Ascending aorta (tissue), 2 donors: ENCODE measurements around the gene UCHL1. TPM values are rescaled to one million over a fixed set of nuclear protein-coding genes. Genes with fewer than 3 reads are reported as not detected.
"Not testable (repeated sequence)": the region's sequence is repeated elsewhere in the genome, so short reads cannot be mapped to it uniquely, and the experiment has no call there.

Experiments
- DNase-seq, 2 donors: peaks; one replicate each; pipeline ENCODE4 v3.0.0-alpha.2; 2019; ENCODE audit warnings: low spot score in 2 of 2
- H3K27ac ChIP-seq, 2 donors: fragments of 200-600 bp; sonication (generic); one replicate each; pipeline ENCODE4 v1.5.1; 2016 to 2017; ENCODE audit warnings: mild to moderate bottlenecking in 1 of 2
- H3K27me3 ChIP-seq: fragments of 200-600 bp; sonication (generic); one replicate; pipeline ENCODE4 v1.5.1; 2017
- H3K36me3 ChIP-seq, 2 donors: fragments of 200-600 bp; sonication (generic); one replicate each; pipeline ENCODE4 v1.5.1; 2016
- H3K4me1 ChIP-seq, 2 donors: fragments of 200-600 bp; sonication (generic); one replicate each; pipeline ENCODE4 v1.5.1; 2016 to 2017; ENCODE audit warnings: mild to moderate bottlenecking in 1 of 2
- H3K4me3 ChIP-seq, 2 donors: fragments of 200-600 bp; sonication (generic); one replicate each; pipeline ENCODE4 v1.5.1; 2016 to 2017; ENCODE audit warnings: mild to moderate bottlenecking in 1 of 2
- H3K9me3 ChIP-seq, 2 donors: fragments of 200-600 bp; sonication (generic); one replicate each; pipeline ENCODE4 v1.5.1; 2016
- CTCF ChIP-seq, 3 experiments: fragments of 200-600 bp in 2 of 3; fragments of 450-650 bp in 1 of 3; sonication (generic) in 2 of 3; IDR thresholded peaks; one replicate each; pipeline ENCODE4 v1.5.1; 2016 to 2019; ENCODE audit warnings: antibody characterized with exemption in 3 of 3, mild to moderate bottlenecking in 1 of 3, moderate library complexity in 1 of 3
- intact Hi-C: fragments of 100-400 bp; cut with DNase I; formaldehyde crosslinking; loops from one replicate; pipeline ENCODE4 v1.15.1; 2023
- total RNA-seq: library from RNA; depleted of rRNA; stranded (reverse); fragments of >200 nt; gene quantifications from one replicate; pipeline ENCODE4 v1.1.0, GENCODE V29; 2016

The UCHL1 gene
- total RNA-seq, 1 donor from 2014 or later: 119 TPM

- Histone ChIP-seq H3K4me3 (no peak overlapping the region), H3K4me1 (no peaks in the 10 kb centered on the region), H3K9me3 (no peaks in the 10 kb centered on the region), H3K36me3 (no peaks in the 10 kb centered on the region), H3K27ac (no peak overlapping the region), H3K27me3 (no peaks in the 10 kb centered on the region)
- DNase-seq: no peak
- no peak for TF ChIP-seq CTCF (IDR thresholded peaks at IDR 0.05)
- intact Hi-C loops: no loop called here
These were observed 7.5 kb downstream of the UCHL1 start for GRCh38 chr4:41264212-41264611.

GRCh38 chr4:41267997-41268396 is 11.3 kb downstream of the UCHL1 start:
- TF ChIP-seq CTCF (IDR thresholded peaks at IDR 0.05): no peak
- intact Hi-C loops: no loop called here
- Histone ChIP-seq H3K4me3 (no peak overlapping the region), H3K36me3 (no peaks in the 10 kb centered on the region), H3K4me1 (no peaks in the 10 kb centered on the region), H3K27ac (no peak overlapping the region), H3K9me3 (no peaks in the 10 kb centered on the region), H3K27me3 (no peaks in the 10 kb centered on the region)
- DNase-seq: no peak

GRCh38 chr4:41268721-41269517 is 12.2 kb downstream of the UCHL1 start:
- Histone ChIP-seq H3K4me3 (no peak overlapping the region), H3K27me3 (no peaks in the 10 kb centered on the region), H3K4me1 (no peaks in the 10 kb centered on the region), H3K27ac (no peak overlapping the region), H3K9me3 (no peaks in the 10 kb centered on the region), H3K36me3 (no peaks in the 10 kb centered on the region)
- intact Hi-C loops: no loop called here
- no peak for TF ChIP-seq CTCF (IDR thresholded peaks at IDR 0.05)
- no peak for DNase-seq

GRCh38 chr4:41269682-41270081 is 13.0 kb downstream of the UCHL1 start:
- H3K36me3 ChIP-seq: no peaks in the 10 kb centered on the region
- H3K27ac ChIP-seq: no peak overlapping the region
- H3K9me3 ChIP-seq: no peaks in the 10 kb centered on the region
- H3K4me1 ChIP-seq: no peaks in the 10 kb centered on the region
- intact Hi-C loops: no loop called here
- TF ChIP-seq CTCF (IDR thresholded peaks at IDR 0.05): no peak
- no peak overlapping the region for H3K4me3 ChIP-seq
- DNase-seq: no peak
- H3K27me3 ChIP-seq: no peaks in the 10 kb centered on the region

GRCh38 chr4:41275931-41276330 is 19.2 kb downstream of the UCHL1 start:
- intact Hi-C loops, H3K27ac ChIP-seq: not testable (repeated sequence)

GRCh38 chr4:41280010-41280409 is 23.3 kb downstream of the UCHL1 start:
- intact Hi-C loops: loop anchor here (2.0 to 5.0 kb wide), 3 partner anchors 77 to 607 kb away; no protein-coding TSS in a partner anchor
- no peak for TF ChIP-seq CTCF (IDR thresholded peaks at IDR 0.05)
- DNase-seq: no peak
- Histone ChIP-seq H3K4me1 (no peaks in the 10 kb centered on the region), H3K27ac (no peak overlapping the region), H3K36me3 (no peaks in the 10 kb centered on the region), H3K9me3 (no peaks in the 10 kb centered on the region), H3K27me3 (no peaks in the 10 kb centered on the region), H3K4me3 (no peak overlapping the region)

More at GRCh38 chr4:41275931-41276330, 19.2 kb downstream of the UCHL1 start:
- H3K9me3 ChIP-seq, DNase-seq, H3K4me1 ChIP-seq, H3K27me3 ChIP-seq, H3K36me3 ChIP-seq, H3K4me3 ChIP-seq: not testable (repeated sequence)
